HepG2 (cell line): ENCODE data around the gene MARCHF6. TPM values are rescaled to one million over a fixed set of nuclear protein-coding genes. Genes with fewer than 3 reads are reported as not detected.
A peak's percentile ranks its signal among the peaks of the same experiment; 100 is the strongest.

Experiments
- ARNTL ChIP-seq: sonication (generic); formaldehyde crosslinking; IDR thresholded peaks from 2 replicates; pipeline ENCODE4 v1.4.0; 2020; ENCODE audit warnings: mild to moderate bottlenecking, missing genetic modification reagents
- BHLHE40 ChIP-seq: IDR thresholded peaks from 2 replicates; pipeline ENCODE4 v1.6.1; 2011; ENCODE audit warnings: low read length, improper control_type of control experiment
- CBX2 ChIP-seq, 2 experiments: fragments of 200-600 bp in 1 of 2; sonication (generic); formaldehyde crosslinking in 1 of 2; IDR thresholded peaks; 2 replicates each; pipeline versions ENCODE4 v1.7.0 to v1.8.1; 2018 to 2022; ENCODE audit warnings: low read depth in 2 of 2, low read length in 1 of 2, mild to moderate bottlenecking in 1 of 2, missing genetic modification reagents in 1 of 2
- KDM5A ChIP-seq: fragments of 200-600 bp; sonication (generic); IDR thresholded peaks from 2 replicates; pipeline ENCODE4 v1.7.0; 2018; ENCODE audit warnings: antibody characterized with exemption, mild to moderate bottlenecking, low read length, borderline replicate concordance
- KMT2B ChIP-seq: IDR thresholded peaks from 2 replicates; pipeline ENCODE4 v1.6.1; 2016; ENCODE audit warnings: missing genetic modification reagents, missing compliant biosample characterization
- PHF8 ChIP-seq: sonication (generic); formaldehyde crosslinking; IDR thresholded peaks from 2 replicates; pipeline ENCODE4 v1.5.0; 2020; ENCODE audit warnings: missing genetic modification reagents
- SALL1 ChIP-seq: sonication (generic); formaldehyde crosslinking; IDR thresholded peaks from 2 replicates; pipeline ENCODE4 v1.8.0; 2022; ENCODE audit warnings: mild to moderate bottlenecking, missing genetic modification reagents
- STAT5B ChIP-seq: sonication (generic); formaldehyde crosslinking; IDR thresholded peaks from 2 replicates; pipeline ENCODE4 v1.4.0; 2020; ENCODE audit warnings: missing genetic modification reagents
- TBX2 ChIP-seq: sonication (generic); formaldehyde crosslinking; IDR thresholded peaks from 2 replicates; pipeline ENCODE4 v1.5.0; 2020; ENCODE audit warnings: missing genetic modification reagents, mild to moderate bottlenecking, borderline replicate concordance
- TMF1 ChIP-seq: sonication (generic); formaldehyde crosslinking; IDR thresholded peaks from 2 replicates; pipeline ENCODE4 v1.8.1; 2022; ENCODE audit warnings: low read depth, missing genetic modification reagents
- TSC22D2 ChIP-seq: sonication (generic); formaldehyde crosslinking; IDR thresholded peaks from 2 replicates; pipeline ENCODE4 v1.5.1; 2020; ENCODE audit warnings: missing genetic modification reagents, mild to moderate bottlenecking, borderline replicate concordance
- ZBTB42 ChIP-seq: sonication (generic); formaldehyde crosslinking; IDR thresholded peaks from 2 replicates; pipeline ENCODE4 v1.5.0; 2020; ENCODE audit warnings: mild to moderate bottlenecking, missing genetic modification reagents
- ZMYM2 ChIP-seq: sonication (generic); formaldehyde crosslinking; IDR thresholded peaks from 2 replicates; pipeline ENCODE4 v1.8.0; 2022; ENCODE audit warnings: mild to moderate bottlenecking, missing genetic modification reagents
- ZNF780A ChIP-seq: sonication (generic); formaldehyde crosslinking; IDR thresholded peaks from 2 replicates; pipeline ENCODE4 v1.8.0; 2022; ENCODE audit warnings: mild to moderate bottlenecking, missing genetic modification reagents, moderate library complexity
- polyA plus RNA-seq, 8 experiments: library from polyadenylated mRNA; depleted of rRNA in 3 of 8; stranded (reverse) in 7 of 8; unstranded in 1 of 8; fragments of >200 nt; fragmentation: Illumina TruSeq in 4 of 8; extraction: Trizol in 4 of 8; gene quantifications; 2 replicates each; pipeline versions ENCODE4 v1.2.1 to v1.2.3, GENCODE V29; 2011 to 2016; ENCODE audit warnings: low read depth in 4 of 8, missing spikeins in 1 of 8, mixed read lengths in 1 of 8; ENCODE audit not compliant: insufficient read depth in 1 of 8
- total RNA-seq, 5 experiments: library from RNA; depleted of rRNA; stranded (reverse); fragments of >200 nt; fragmentation: Illumina TruSeq; extraction: Trizol; gene quantifications; 2 replicates each; pipeline ENCODE4 v1.2.3, GENCODE V29; 2016; ENCODE audit warnings: low read depth in 1 of 5
- TF ChIP-seq, protein P1 (sequence below): sonication (generic); formaldehyde crosslinking; IDR thresholded peaks from 2 replicates; pipeline ENCODE4 v1.4.0; 2020; ENCODE audit warnings: mild to moderate bottlenecking, missing genetic modification reagents
- TF ChIP-seq, protein P2 (sequence below), 2 experiments: IDR thresholded peaks; 2 replicates each; pipeline ENCODE4 v1.6.1; 2011 to 2012; ENCODE audit warnings: low read length in 2 of 2, borderline replicate concordance in 1 of 2, low read depth in 1 of 2, mild to moderate bottlenecking in 1 of 2, moderate library complexity in 1 of 2
- TF ChIP-seq, protein P3 (sequence below): sonication (generic); formaldehyde crosslinking; IDR thresholded peaks from 2 replicates; pipeline ENCODE4 v1.4.0; 2020; ENCODE audit warnings: missing genetic modification reagents
- TF ChIP-seq, protein P4 (sequence below): IDR thresholded peaks from 2 replicates; pipeline ENCODE4 v1.6.1; 2012; ENCODE audit warnings: inconsistent platforms
- TF ChIP-seq, protein P5 (sequence below): sonication (generic); formaldehyde crosslinking; IDR thresholded peaks from 2 replicates; pipeline ENCODE4 v1.4.0; 2020; ENCODE audit warnings: missing genetic modification reagents, borderline replicate concordance
- TF ChIP-seq, protein P6 (sequence below): IDR thresholded peaks from 2 replicates; pipeline ENCODE4 v1.6.1; 2016; ENCODE audit warnings: low read depth, borderline replicate concordance

Gene MARCHF6
- total and polyA plus RNA-seq, 2 of the 13 experiments (the other 11 are each of a cell fraction or from before 2014, with no cell fraction given): 48.6 to 107 TPM

DNA sequence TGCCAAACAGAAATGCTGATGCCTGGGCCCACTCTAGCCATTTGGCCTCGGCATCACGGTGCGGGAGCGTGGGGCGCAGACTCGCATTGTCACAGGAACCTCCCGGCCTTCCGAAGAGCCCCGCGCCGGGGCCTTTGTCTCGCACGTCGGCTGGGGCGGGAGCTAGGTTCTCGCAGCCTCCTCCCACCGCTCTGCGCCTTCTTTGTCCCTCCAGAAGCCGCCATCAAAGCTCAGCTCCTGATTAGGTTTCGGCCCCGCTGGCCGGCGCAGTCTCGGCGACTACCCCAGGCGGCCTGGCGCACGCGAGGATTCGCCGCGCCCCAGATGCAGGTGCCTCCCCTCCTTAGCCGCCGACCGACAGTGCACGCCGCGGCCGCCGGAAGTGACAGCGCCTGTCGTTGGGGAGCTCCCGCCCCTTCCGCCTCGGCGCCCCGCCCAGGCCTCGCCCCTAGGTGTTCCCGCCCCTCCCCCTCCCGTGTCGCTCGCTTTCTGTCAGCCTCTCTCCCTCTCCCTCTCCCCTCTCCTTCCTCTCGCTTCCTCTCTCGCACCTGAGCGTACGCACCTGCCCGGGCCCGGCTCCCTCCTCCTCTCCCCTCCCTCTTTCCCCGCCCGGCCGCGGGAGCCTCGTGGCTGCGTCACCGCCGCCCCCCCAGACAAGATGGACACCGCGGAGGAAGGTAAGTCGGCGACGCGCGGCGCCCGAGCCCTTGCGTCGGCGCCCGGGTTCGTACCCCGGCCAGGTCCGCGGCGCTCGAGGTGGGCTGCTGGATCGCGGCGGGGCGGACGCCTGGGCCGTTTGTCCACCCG lies at the start of gene MARCHF6 (continued):
- TF ChIP-seq ZMYM2 (CRISPR knock-in tag): 0 out of 2 replicates have a peak, but pooled peaks have one; percentile 71
- TF ChIP-seq, protein P1, sequence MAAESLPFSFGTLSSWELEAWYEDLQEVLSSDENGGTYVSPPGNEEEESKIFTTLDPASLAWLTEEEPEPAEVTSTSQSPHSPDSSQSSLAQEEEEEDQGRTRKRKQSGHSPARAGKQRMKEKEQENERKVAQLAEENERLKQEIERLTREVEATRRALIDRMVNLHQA: no peak
- TF ChIP-seq KDM5A: peak; percentile 76; the same call in 1 of the 2 replicates
- peak; percentile 83 for TF ChIP-seq ARNTL
- no peak; the same call in 1 of the 2 replicates for TF ChIP-seq ZBTB42 (CRISPR knock-in tag)
- TF ChIP-seq CBX2 (IDR thresholded peaks at IDR 0.05; ENCODE audit: low read depth, low read length): no peak
- no peak for TF ChIP-seq CBX2 (CRISPR knock-in tag; IDR thresholded peaks at IDR 0.05; ENCODE audit: low read depth)
- peak; percentile 81; the same call in 1 of the 2 replicates for TF ChIP-seq TBX2
- TF ChIP-seq ZNF780A (CRISPR knock-in tag): peak; percentile 69; the same call in 1 of the 2 replicates
- peak; percentile 95 for TF ChIP-seq PHF8 (CRISPR knock-in tag)
- peak; percentile 80; the same call in 1 of the 2 replicates for TF ChIP-seq STAT5B (CRISPR knock-in tag)
- TF ChIP-seq, protein P2, sequence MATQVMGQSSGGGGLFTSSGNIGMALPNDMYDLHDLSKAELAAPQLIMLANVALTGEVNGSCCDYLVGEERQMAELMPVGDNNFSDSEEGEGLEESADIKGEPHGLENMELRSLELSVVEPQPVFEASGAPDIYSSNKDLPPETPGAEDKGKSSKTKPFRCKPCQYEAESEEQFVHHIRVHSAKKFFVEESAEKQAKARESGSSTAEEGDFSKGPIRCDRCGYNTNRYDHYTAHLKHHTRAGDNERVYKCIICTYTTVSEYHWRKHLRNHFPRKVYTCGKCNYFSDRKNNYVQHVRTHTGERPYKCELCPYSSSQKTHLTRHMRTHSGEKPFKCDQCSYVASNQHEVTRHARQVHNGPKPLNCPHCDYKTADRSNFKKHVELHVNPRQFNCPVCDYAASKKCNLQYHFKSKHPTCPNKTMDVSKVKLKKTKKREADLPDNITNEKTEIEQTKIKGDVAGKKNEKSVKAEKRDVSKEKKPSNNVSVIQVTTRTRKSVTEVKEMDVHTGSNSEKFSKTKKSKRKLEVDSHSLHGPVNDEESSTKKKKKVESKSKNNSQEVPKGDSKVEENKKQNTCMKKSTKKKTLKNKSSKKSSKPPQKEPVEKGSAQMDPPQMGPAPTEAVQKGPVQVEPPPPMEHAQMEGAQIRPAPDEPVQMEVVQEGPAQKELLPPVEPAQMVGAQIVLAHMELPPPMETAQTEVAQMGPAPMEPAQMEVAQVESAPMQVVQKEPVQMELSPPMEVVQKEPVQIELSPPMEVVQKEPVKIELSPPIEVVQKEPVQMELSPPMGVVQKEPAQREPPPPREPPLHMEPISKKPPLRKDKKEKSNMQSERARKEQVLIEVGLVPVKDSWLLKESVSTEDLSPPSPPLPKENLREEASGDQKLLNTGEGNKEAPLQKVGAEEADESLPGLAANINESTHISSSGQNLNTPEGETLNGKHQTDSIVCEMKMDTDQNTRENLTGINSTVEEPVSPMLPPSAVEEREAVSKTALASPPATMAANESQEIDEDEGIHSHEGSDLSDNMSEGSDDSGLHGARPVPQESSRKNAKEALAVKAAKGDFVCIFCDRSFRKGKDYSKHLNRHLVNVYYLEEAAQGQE (IDR thresholded peaks at IDR 0.05; ENCODE audit: borderline replicate concordance in 1 of 2, low read depth in 1 of 2, low read length in 2 of 2): peak in 1 of 2 experiments; percentile 7; a peak in 1 of 4 replicates
- TF ChIP-seq BHLHE40: peak; percentile 62
- TF ChIP-seq, protein P3, sequence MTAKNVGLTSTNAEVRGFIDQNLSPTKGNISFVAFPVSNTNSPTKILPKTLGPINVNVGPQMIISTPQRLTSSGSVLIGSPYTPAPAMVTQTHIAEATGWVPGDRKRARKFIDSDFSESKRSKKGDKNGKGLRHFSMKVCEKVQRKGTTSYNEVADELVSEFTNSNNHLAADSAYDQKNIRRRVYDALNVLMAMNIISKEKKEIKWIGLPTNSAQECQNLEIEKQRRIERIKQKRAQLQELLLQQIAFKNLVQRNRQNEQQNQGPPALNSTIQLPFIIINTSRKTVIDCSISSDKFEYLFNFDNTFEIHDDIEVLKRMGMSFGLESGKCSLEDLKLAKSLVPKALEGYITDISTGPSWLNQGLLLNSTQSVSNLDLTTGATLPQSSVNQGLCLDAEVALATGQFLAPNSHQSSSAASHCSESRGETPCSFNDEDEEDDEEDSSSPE (CRISPR knock-in tag): 0 out of 2 replicates have a peak, but pooled peaks have one; percentile 16
- TF ChIP-seq SALL1 (CRISPR knock-in tag): peak; percentile 81
- peak; percentile 85 for TF ChIP-seq KMT2B (CRISPR knock-in tag)
- TF ChIP-seq, protein P4, sequence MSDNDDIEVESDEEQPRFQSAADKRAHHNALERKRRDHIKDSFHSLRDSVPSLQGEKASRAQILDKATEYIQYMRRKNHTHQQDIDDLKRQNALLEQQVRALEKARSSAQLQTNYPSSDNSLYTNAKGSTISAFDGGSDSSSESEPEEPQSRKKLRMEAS: peak; percentile 93
- TF ChIP-seq TSC22D2 (CRISPR knock-in tag): peak; percentile 70; the same call in 1 of the 2 replicates
- peak; percentile 88; the same call in 1 of the 2 replicates for TF ChIP-seq TMF1 (CRISPR knock-in tag)
- TF ChIP-seq, protein P5, sequence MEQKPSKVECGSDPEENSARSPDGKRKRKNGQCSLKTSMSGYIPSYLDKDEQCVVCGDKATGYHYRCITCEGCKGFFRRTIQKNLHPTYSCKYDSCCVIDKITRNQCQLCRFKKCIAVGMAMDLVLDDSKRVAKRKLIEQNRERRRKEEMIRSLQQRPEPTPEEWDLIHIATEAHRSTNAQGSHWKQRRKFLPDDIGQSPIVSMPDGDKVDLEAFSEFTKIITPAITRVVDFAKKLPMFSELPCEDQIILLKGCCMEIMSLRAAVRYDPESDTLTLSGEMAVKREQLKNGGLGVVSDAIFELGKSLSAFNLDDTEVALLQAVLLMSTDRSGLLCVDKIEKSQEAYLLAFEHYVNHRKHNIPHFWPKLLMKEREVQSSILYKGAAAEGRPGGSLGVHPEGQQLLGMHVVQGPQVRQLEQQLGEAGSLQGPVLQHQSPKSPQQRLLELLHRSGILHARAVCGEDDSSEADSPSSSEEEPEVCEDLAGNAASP (CRISPR knock-in tag): 0 out of 2 replicates have a peak, but pooled peaks have one; percentile 48
- TF ChIP-seq, protein P6, sequence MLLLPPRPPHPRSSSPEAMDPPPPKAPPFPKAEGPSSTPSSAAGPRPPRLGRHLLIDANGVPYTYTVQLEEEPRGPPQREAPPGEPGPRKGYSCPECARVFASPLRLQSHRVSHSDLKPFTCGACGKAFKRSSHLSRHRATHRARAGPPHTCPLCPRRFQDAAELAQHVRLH (CRISPR knock-in tag): peak; percentile 88; the same call in 1 of the 2 replicates
